ENCODE data around the gene FAM81B. TPM values are rescaled to one million over a fixed set of nuclear protein-coding genes. Genes with fewer than 3 reads are reported as not detected.

The FAM81B gene
- total and polyA plus RNA-seq, 2 experiments from 2014 or later: 0.80 TPM; not detected in 1

Other genes starting within 250 kb of the FAM81B start
- gene MCTP1, start 106.3 kb upstream of the FAM81B start, total RNA-seq: 5.7 and 8.7 TPM in 2 replicates
- gene MCTP1, start 106.3 kb upstream of the FAM81B start, polyA plus RNA-seq: 1.1 and 1.3 TPM in 2 replicates
- gene SKIC3, start 163.6 kb downstream of the FAM81B start, total RNA-seq: 84.1 and 93.3 TPM in 2 replicates
- 36.0 and 41.3 TPM in 2 replicates for gene SKIC3, start 163.6 kb downstream of the FAM81B start, polyA plus RNA-seq
- gene ARSK, start 163.7 kb downstream of the FAM81B start, total RNA-seq: 15.0 and 15.1 TPM in 2 replicates
- 12.8 and 13.3 TPM in 2 replicates for gene ARSK, start 163.7 kb downstream of the FAM81B start, polyA plus RNA-seq
- gene GPR150, start 228.7 kb downstream of the FAM81B start, total RNA-seq: 0.36 TPM in 1 of 2 replicates, not detected in the other
- gene GPR150, start 228.7 kb downstream of the FAM81B start, polyA plus RNA-seq: 1.0 and 1.3 TPM in 2 replicates